Fibroblast of lung (primary cell): ENCODE results near the gene HOXA11. TPM values are rescaled to one million over a fixed set of nuclear protein-coding genes. Genes with fewer than 3 reads are reported as not detected.

Experiments used
- DNase-seq, 2 donors: peaks; one replicate each; pipeline versions ENCODE4 v3.0.0 to v3.0.0-alpha.2; 2010; ENCODE audit warnings: low read depth in 2 of 2
- H2AFZ ChIP-seq: 2 replicates; pipeline ENCODE4 v1.5.1; 2012; ENCODE audit warnings: low read length, control low read depth, inconsistent platforms
- H3K27ac ChIP-seq: 2 replicates; pipeline ENCODE4 v1.5.1; 2011; ENCODE audit warnings: low read length, control low read depth; ENCODE audit not compliant: insufficient read depth
- H3K27me3 ChIP-seq: 2 replicates; pipeline ENCODE4 v1.5.1; 2011; ENCODE audit warnings: mild to moderate bottlenecking, low read length; ENCODE audit not compliant: control insufficient read depth, insufficient read depth
- H3K36me3 ChIP-seq: 2 replicates; pipeline ENCODE4 v1.5.1; 2011; ENCODE audit warnings: low read length; ENCODE audit not compliant: control insufficient read depth, insufficient read depth
- H3K4me1 ChIP-seq: 2 replicates; pipeline ENCODE4 v1.5.1; 2011; ENCODE audit warnings: low read length; ENCODE audit not compliant: control insufficient read depth, insufficient read depth; ENCODE audit errors: extremely low read depth
- H3K4me2 ChIP-seq: 2 replicates; pipeline ENCODE4 v1.5.1; 2011; ENCODE audit warnings: low read length, control low read depth; ENCODE audit not compliant: insufficient read depth; ENCODE audit errors: extremely low read depth
- H3K4me3 ChIP-seq, 4 experiments: fragments of 200-600 bp in 1 of 4; sonication (generic) in 1 of 4; replicated peaks in 1 of 4; 2 replicates each; pipeline ENCODE4 v1.5.1; 2011 to 2016; ENCODE audit warnings: low read length in 4 of 4, low read depth in 3 of 4, mild to moderate bottlenecking in 3 of 4, control low read depth in 2 of 4, inconsistent platforms in 1 of 4, mixed read lengths in 1 of 4; ENCODE audit not compliant: insufficient read depth in 1 of 4; ENCODE audit errors: control extremely low read depth in 1 of 4
- H3K79me2 ChIP-seq: 2 replicates; pipeline ENCODE4 v1.5.1; 2012; ENCODE audit warnings: mild to moderate bottlenecking, low read length, inconsistent platforms; ENCODE audit not compliant: control insufficient read depth, insufficient read depth
- H3K9ac ChIP-seq: 2 replicates; pipeline ENCODE4 v1.5.1; 2011; ENCODE audit warnings: mild to moderate bottlenecking, low read length, control low read depth; ENCODE audit not compliant: insufficient read depth
- H3K9me3 ChIP-seq: 2 replicates; pipeline ENCODE4 v1.5.1; 2012; ENCODE audit warnings: low read depth, low read length; ENCODE audit not compliant: control insufficient read depth, insufficient read depth
- H4K20me1 ChIP-seq: 2 replicates; pipeline ENCODE4 v1.5.1; 2011; ENCODE audit warnings: low read length; ENCODE audit not compliant: control insufficient read depth, insufficient read depth; ENCODE audit errors: extremely low read depth
- CTCF ChIP-seq, 2 donors: IDR thresholded peaks in 1 of 2; conservative IDR thresholded peaks in 1 of 2; 1 replicate in 1 of 2; 2 replicates in 1 of 2; pipeline ENCODE4 v1.5.1; 2011 to 2012; ENCODE audit warnings: low read length in 2 of 2, control low read depth in 1 of 2, inconsistent platforms in 1 of 2, low read depth in 1 of 2, mild to moderate bottlenecking in 1 of 2
- EZH2 ChIP-seq: IDR thresholded peaks from 2 replicates; pipeline ENCODE4 v1.5.1; 2012; ENCODE audit warnings: low read length, control low read depth, mild to moderate bottlenecking; ENCODE audit errors: missing control alignments
- polyA plus RNA-seq, 2 donors: library from polyadenylated mRNA; depleted of rRNA in 1 of 2; stranded (reverse) in 1 of 2; unstranded in 1 of 2; fragments of >200 nt; gene quantifications; 2 replicates each; pipeline ENCODE4 v1.2.1, GENCODE V29; 2011 to 2012; ENCODE audit warnings: missing spikeins in 1 of 2
- total RNA-seq: library from RNA; depleted of rRNA; stranded (reverse); fragments of >200 nt; gene quantifications from 2 replicates; pipeline ENCODE4 v1.2.1, GENCODE V29; 2014

The HOXA11 gene
- total and polyA plus RNA-seq, 2 donors (not counting 1 experiment from before 2014, with no cell fraction given) = 0.18 TPM; not detected in 1

GRCh38 chr7:27224983-27225934 lies 40.2 kb upstream of the HOXA11 start:
- Histone ChIP-seq H3K4me1 (no peaks in the 10 kb centered on the region), H4K20me1 (no peaks in the 10 kb centered on the region), H3K4me3 (no peak overlapping the region), H3K79me2 (no peaks in the 10 kb centered on the region), H3K27ac (no peak overlapping the region), H3K27me3 (peaks cover 48% of the 10 kb centered on the region), H3K9me3 (no peaks in the 10 kb centered on the region), H2AFZ (no peak overlapping the region), H3K36me3 (no peaks in the 10 kb centered on the region), H3K9ac (no peak overlapping the region), H3K4me2 (no peak overlapping the region)
- DNase-seq = no peak
- TF ChIP-seq CTCF (conservative IDR thresholded peaks at IDR 0.05 in 1 of 2, IDR thresholded peaks at IDR 0.05 in 1 of 2; ENCODE audit: low read depth in 1 of 2, low read length in 2 of 2) (no peak), EZH2 (peak; percentile 49)

- H3K79me2 ChIP-seq = no peaks in the 10 kb centered on the region
- no peak overlapping the region for H3K9ac ChIP-seq
- no peaks in the 10 kb centered on the region for H4K20me1 ChIP-seq
- no peak overlapping the region for H3K27ac ChIP-seq
- DNase-seq = no peak
- H3K9me3 ChIP-seq = no peaks in the 10 kb centered on the region
- no peak overlapping the region for H3K4me2 ChIP-seq
- H3K27me3 ChIP-seq = peaks cover 58% of the 10 kb centered on the region
- H2AFZ ChIP-seq = no peak overlapping the region
- no peaks in the 10 kb centered on the region for H3K4me1 ChIP-seq
- TF ChIP-seq CTCF (conservative IDR thresholded peaks at IDR 0.05 in 1 of 2, IDR thresholded peaks at IDR 0.05 in 1 of 2; ENCODE audit: low read depth in 1 of 2, low read length in 2 of 2) (no peak), EZH2 (no peak)
- H3K36me3 ChIP-seq = no peaks in the 10 kb centered on the region
- no peak overlapping the region for H3K4me3 ChIP-seq
These were observed 39.0 kb upstream of the HOXA11 start for GRCh38 chr7:27223941-27224575.

GRCh38 chr7:27221201-27221797 lies 36.3 kb upstream of the HOXA11 start:
- DNase-seq = no peak
- H2AFZ ChIP-seq = no peak overlapping the region

More at GRCh38 chr7:27221201-27221797, 36.3 kb upstream of the HOXA11 start:
- no peak overlapping the region for H3K9ac ChIP-seq
- no peak overlapping the region for H3K4me3 ChIP-seq
- no peak for TF ChIP-seq CTCF (conservative IDR thresholded peaks at IDR 0.05 in 1 of 2, IDR thresholded peaks at IDR 0.05 in 1 of 2; ENCODE audit: low read depth in 1 of 2, low read length in 2 of 2)
- TF ChIP-seq EZH2 = no peak
- H3K4me2 ChIP-seq = no peak overlapping the region
- H3K27me3 ChIP-seq = peaks cover 61% of the 10 kb centered on the region
- H3K4me1 ChIP-seq = no peaks in the 10 kb centered on the region
- H3K27ac ChIP-seq = no peak overlapping the region
- H3K9me3 ChIP-seq = no peaks in the 10 kb centered on the region
- no peaks in the 10 kb centered on the region for H4K20me1 ChIP-seq
- H3K36me3 ChIP-seq = no peaks in the 10 kb centered on the region
- no peaks in the 10 kb centered on the region for H3K79me2 ChIP-seq
